ENCODE data around the gene CXCR1. TPM values are rescaled to one million over a fixed set of nuclear protein-coding genes. Genes with fewer than 3 reads are reported as not detected.
"Not testable (repeated sequence)": the region's sequence is repeated elsewhere in the genome, so short reads cannot be mapped to it uniquely, and the experiment has no call there.

Gene CXCR1
- total RNA-seq, 1 experiment from 2014 or later: not detected

- H2AFZ ChIP-seq (ENCODE audit: low read length); H4K20me1 ChIP-seq (ENCODE audit: low read length); H3K9me3 ChIP-seq (ENCODE audit: low read length); H3K27ac ChIP-seq (ENCODE audit: low read length); ATAC-seq; H3K79me2 ChIP-seq (ENCODE audit: low read length); H3K9me2 ChIP-seq (replicated peaks; ENCODE audit: low read length); H3K9ac ChIP-seq (ENCODE audit: low read length); CTCF ChIA-PET; H3K36me3 ChIP-seq (ENCODE audit: low read depth, low read length); BruUV-seq (replicated peaks); H3K4me2 ChIP-seq (ENCODE audit: low read length); intact Hi-C loops (cut with micrococcal nuclease); POLR2A ChIA-PET (ENCODE audit: unreplicated experiment); DNase-seq; H3F3A ChIP-seq (ENCODE audit: low read length, unreplicated experiment); H3K4me3 ChIP-seq (ENCODE audit: low read length); H3K4me1 ChIP-seq (ENCODE audit: insufficient read depth, low read length): not testable (repeated sequence)
- peaks cover 29% of the 10 kb centered on the region for H3K27me3 ChIP-seq (ENCODE audit: low read length)
These were observed 45.0 kb downstream of the CXCR1 start for GRCh38 chr2:218121789-218122188.

Other genes with a start within 250 kb of the CXCR1 start
- 1.0 and 1.5 TPM in 2 replicates for gene TNS1, start 164.0 kb downstream of the CXCR1 start, total RNA-seq (2014; rRNA removed)
- gene RUFY4, start 97.7 kb downstream of the CXCR1 start, total RNA-seq (2014; rRNA removed): not detected in 2 replicates
- not detected in 2 replicates for gene CXCR2, start 40.9 kb downstream of the CXCR1 start, total RNA-seq (2014; rRNA removed)
- 210 and 213 TPM in 2 replicates for gene ARPC2, start 50.2 kb upstream of the CXCR1 start, total RNA-seq (2014; rRNA removed)
- 0.18 TPM in 1 of 2 replicates, not detected in the other for gene GPBAR1, start 94.1 kb upstream of the CXCR1 start, total RNA-seq (2014; rRNA removed)
- gene AAMP, start 103.2 kb upstream of the CXCR1 start, total RNA-seq (2014; rRNA removed): 272 and 312 TPM in 2 replicates
- gene PNKD, start 103.6 kb upstream of the CXCR1 start, total RNA-seq (2014; rRNA removed): 95.5 and 97.7 TPM in 2 replicates
- gene TMBIM1, start 125.5 kb upstream of the CXCR1 start, total RNA-seq (2014; rRNA removed): 42.8 and 45.0 TPM in 2 replicates
- not detected in 2 replicates for gene CATIP, start 189.9 kb upstream of the CXCR1 start, total RNA-seq (2014; rRNA removed)
- 0.17 and 0.33 TPM in 2 replicates for gene SLC11A1, start 215.3 kb upstream of the CXCR1 start, total RNA-seq (2014; rRNA removed)
- 73.2 and 94.6 TPM in 2 replicates for gene CTDSP1, start 232.9 kb upstream of the CXCR1 start, total RNA-seq (2014; rRNA removed)